Melanocyte of skin (primary cell): Measurements from ENCODE around the gene CYP4B1. TPM values are rescaled to one million over a fixed set of nuclear protein-coding genes. Genes with fewer than 3 reads are reported as not detected.

Source experiments
- total RNA-seq, 2 donors: library from RNA; depleted of rRNA; stranded (reverse); fragments of >200 nt; gene quantifications; 2 replicates each; pipeline ENCODE4 v1.2.3, GENCODE V29; 2012

Gene CYP4B1
- not detected for total RNA-seq

DNA sequence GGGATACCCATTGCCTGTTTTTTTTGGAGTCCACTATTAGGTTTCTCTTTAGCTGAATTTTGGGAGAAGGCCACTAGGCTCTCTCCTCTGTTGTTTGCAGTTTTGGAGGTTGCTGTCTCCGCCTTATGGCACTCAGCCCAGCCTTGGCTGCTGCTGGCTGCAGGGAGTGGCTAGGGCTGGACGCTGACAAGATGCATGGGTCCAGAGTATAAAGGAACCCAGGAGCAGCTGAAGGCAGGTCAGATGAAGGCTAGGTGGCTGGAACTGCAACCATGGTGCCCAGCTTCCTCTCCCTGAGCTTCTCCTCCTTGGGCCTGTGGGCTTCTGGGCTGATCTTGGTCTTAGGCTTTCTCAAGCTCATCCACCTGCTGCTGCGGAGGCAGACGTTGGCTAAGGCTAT, at the start of gene CYP4B1:
Gene CYP4B1 (plus strand): TSS at position 237 of the 400 bp plus-strand sequence. CDS start 36 bp downstream, at position 273.

Other genes with a start within 250 kb of the CYP4B1 start
- gene KNCN, start 247.4 kb upstream of the CYP4B1 start, total RNA-seq: not detected
- gene MKNK1, start 194.8 kb upstream of the CYP4B1 start, total RNA-seq: 10 to 100 TPM; 17.6 to 22.0 TPM
- 1 to 10 TPM; 5.7 to 5.9 TPM for gene MOB3C, start 182.2 kb upstream of the CYP4B1 start, total RNA-seq
- gene ATPAF1, start 130.7 kb upstream of the CYP4B1 start, total RNA-seq: 10 to 100 TPM; 56.8 to 62.6 TPM
- gene TEX38, start 127.2 kb upstream of the CYP4B1 start, total RNA-seq: not detected
- 10 to 100 TPM; 67.3 to 69.9 TPM for gene EFCAB14, start 79.9 kb upstream of the CYP4B1 start, total RNA-seq
- not detected for gene CYP4A11, start 142.4 kb downstream of the CYP4B1 start, total RNA-seq
- gene CYP4X1, start 224.6 kb downstream of the CYP4B1 start, total RNA-seq: not detected